Ovary (tissue), 3 donors: ENCODE data around the gene BAHCC1.

ENCODE experiments used
- EP300 ChIP-seq: sonication (generic); formaldehyde crosslinking; IDR thresholded peaks from one replicate; pipeline ENCODE4 v1.6.1; 2017; ENCODE audit warnings: antibody characterized with exemption
- POLR2A ChIP-seq: fragments of 450-650 bp; IDR thresholded peaks from one replicate; pipeline ENCODE4 v1.6.1; 2017; ENCODE audit warnings: antibody characterized with exemption, mild to moderate bottlenecking, moderate library complexity
- TF ChIP-seq, protein P1 (sequence below), 3 donors: fragments of 450-650 bp in 2 of 3; fragments of 200-600 bp in 1 of 3; IDR thresholded peaks; one replicate each; pipeline versions ENCODE4 v1.5.1 to v1.8.0; 2016 to 2022; ENCODE audit warnings: antibody characterized with exemption in 3 of 3, mild to moderate bottlenecking in 1 of 3
- donor health status: DM: no; HTN: no; CAD: no.

DNA sequence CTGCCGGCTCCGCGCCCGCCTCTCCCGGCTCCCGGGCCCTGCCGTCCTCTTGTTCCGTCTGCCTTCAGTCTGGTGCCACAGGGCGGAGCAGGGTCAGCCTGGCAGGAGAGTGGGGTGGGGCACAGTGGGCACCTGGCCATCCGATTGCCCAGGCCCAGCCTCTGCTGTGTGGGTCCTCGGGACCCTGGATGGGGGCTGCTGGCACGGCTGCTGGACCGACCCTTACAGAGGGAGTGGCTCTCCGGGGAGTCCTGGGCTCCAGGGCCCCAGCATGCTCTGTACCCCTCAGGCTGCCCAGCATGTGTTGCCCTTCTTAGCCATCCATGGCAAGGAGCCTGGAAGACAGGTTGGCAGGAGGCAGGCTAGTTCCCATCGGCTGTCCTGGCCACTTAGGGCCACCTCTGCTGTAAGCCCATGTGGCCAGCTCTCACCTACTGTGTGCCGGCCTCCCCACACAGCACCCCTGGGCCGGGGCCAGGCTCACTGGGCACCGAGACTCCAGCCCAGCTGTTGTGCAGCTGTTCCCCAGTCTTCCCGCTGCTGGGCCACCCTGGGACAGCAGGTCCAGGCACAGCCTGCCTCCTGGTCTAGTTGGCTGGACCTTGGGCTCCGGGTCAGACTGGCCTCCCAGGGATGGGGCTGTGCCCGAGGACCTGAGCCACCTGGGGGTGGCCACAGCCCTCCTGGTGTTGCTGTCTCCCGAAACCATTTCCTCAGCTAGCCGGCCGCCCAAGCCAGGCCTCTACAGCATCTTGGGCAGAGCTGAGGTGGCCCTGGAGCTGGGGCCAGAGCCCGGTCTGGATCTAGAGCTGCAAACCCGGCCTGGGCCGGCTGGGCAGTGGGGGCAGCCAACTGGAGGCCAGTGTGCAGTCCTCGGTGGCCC, 24.9 kb downstream of the BAHCC1 start:
- TF ChIP-seq, protein P1, sequence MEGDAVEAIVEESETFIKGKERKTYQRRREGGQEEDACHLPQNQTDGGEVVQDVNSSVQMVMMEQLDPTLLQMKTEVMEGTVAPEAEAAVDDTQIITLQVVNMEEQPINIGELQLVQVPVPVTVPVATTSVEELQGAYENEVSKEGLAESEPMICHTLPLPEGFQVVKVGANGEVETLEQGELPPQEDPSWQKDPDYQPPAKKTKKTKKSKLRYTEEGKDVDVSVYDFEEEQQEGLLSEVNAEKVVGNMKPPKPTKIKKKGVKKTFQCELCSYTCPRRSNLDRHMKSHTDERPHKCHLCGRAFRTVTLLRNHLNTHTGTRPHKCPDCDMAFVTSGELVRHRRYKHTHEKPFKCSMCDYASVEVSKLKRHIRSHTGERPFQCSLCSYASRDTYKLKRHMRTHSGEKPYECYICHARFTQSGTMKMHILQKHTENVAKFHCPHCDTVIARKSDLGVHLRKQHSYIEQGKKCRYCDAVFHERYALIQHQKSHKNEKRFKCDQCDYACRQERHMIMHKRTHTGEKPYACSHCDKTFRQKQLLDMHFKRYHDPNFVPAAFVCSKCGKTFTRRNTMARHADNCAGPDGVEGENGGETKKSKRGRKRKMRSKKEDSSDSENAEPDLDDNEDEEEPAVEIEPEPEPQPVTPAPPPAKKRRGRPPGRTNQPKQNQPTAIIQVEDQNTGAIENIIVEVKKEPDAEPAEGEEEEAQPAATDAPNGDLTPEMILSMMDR (IDR thresholded peaks at IDR 0.05), result no peak
- TF ChIP-seq POLR2A (no peak), EP300 (no peak)
